Lower leg skin (tissue), 4 donors: ENCODE measurements around the gene SLC25A22. TPM values are rescaled to one million over a fixed set of nuclear protein-coding genes. Genes with fewer than 3 reads are reported as not detected.

Experiments used
- DNase-seq, 2 donors: peaks; one replicate each; pipeline ENCODE4 v3.0.0-alpha.2; 2019; ENCODE audit warnings: low spot score in 2 of 2
- H3K4me3 ChIP-seq: fragments of 200-600 bp; sonication (generic); 2 replicates; pipeline ENCODE4 v1.5.1; 2017; ENCODE audit warnings: mild to moderate bottlenecking, low read depth; ENCODE audit not compliant: poor library complexity, severe bottlenecking
- POLR2A ChIP-seq, 2 donors: fragments of 450-650 bp; IDR thresholded peaks; one replicate each; pipeline ENCODE4 v1.6.1; 2016 to 2017; ENCODE audit warnings: antibody characterized with exemption in 2 of 2, mild to moderate bottlenecking in 1 of 2, moderate library complexity in 1 of 2
- WGBS, 2 donors: methylation state at CpG; one replicate each; pipeline ENCODE4 v1.1.5; 2018; 5-methylcytosine and 5-hydroxymethylcytosine counted together
- intact Hi-C: fragments of 100-400 bp; cut with DNase I; formaldehyde crosslinking; loops from one replicate; pipeline ENCODE4 v1.15.0; 2023; ENCODE audit warnings: low total_unique reads
- total RNA-seq, 4 donors: library from RNA; depleted of rRNA; stranded (reverse); fragments of >200 nt; gene quantifications; one replicate each; pipeline ENCODE4 v1.1.0, GENCODE V29; 2016
- TF ChIP-seq, protein P1 (sequence below), 3 donors: fragments of 450-650 bp; IDR thresholded peaks; one replicate each; pipeline ENCODE4 v1.5.1; 2016; ENCODE audit warnings: antibody characterized with exemption in 3 of 3, mild to moderate bottlenecking in 3 of 3, moderate library complexity in 2 of 3

Gene SLC25A22
- total RNA-seq, 4 donors from 2014 or later, result 10.9 to 19.2 (median 14.8) TPM

GRCh38 chr11:839875-840617 is 42.0 kb upstream of the SLC25A22 start:
- TF ChIP-seq POLR2A (IDR thresholded peaks at IDR 0.05), result no peak
- TF ChIP-seq, protein P1, sequence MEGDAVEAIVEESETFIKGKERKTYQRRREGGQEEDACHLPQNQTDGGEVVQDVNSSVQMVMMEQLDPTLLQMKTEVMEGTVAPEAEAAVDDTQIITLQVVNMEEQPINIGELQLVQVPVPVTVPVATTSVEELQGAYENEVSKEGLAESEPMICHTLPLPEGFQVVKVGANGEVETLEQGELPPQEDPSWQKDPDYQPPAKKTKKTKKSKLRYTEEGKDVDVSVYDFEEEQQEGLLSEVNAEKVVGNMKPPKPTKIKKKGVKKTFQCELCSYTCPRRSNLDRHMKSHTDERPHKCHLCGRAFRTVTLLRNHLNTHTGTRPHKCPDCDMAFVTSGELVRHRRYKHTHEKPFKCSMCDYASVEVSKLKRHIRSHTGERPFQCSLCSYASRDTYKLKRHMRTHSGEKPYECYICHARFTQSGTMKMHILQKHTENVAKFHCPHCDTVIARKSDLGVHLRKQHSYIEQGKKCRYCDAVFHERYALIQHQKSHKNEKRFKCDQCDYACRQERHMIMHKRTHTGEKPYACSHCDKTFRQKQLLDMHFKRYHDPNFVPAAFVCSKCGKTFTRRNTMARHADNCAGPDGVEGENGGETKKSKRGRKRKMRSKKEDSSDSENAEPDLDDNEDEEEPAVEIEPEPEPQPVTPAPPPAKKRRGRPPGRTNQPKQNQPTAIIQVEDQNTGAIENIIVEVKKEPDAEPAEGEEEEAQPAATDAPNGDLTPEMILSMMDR (IDR thresholded peaks at IDR 0.05), result no peak
- WGBS, 2 donors, result 51 to 61% methylated on average over 10 to 24 of the region's 25 CpGs
- intact Hi-C loops, result loop anchor here (5.0 kb wide), 1 partner anchor 212 kb away; no protein-coding TSS in a partner anchor
- DNase-seq, result no peak
- H3K4me3 ChIP-seq, result no peak overlapping the region

DNA sequence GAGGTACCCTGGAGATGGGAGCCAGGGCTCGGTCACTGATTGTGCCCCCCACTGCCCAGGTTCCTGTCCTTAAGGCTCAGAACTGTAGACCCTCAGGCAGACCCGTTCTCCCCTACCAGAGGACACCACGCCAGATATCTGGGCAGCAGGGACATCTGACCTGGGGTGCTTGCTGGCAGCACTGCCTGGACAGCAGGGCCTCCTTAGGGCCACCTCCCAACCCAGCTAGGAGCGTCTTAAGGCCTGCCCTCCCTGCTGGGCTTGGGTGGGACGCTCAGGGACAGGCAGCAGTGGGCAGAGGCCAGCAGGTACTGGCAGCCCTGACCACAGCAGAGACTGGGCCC is 41.2 kb upstream of the SLC25A22 start:
- no peak for DNase-seq
- TF ChIP-seq, protein P1 (IDR thresholded peaks at IDR 0.05), result no peak
- TF ChIP-seq POLR2A (IDR thresholded peaks at IDR 0.05), result no peak
- WGBS, 2 donors, result 71 to 79% methylated on average over 4 to 5 of the region's 5 CpGs
- intact Hi-C loops, result no loop called here
- no peak overlapping the region for H3K4me3 ChIP-seq

DNA sequence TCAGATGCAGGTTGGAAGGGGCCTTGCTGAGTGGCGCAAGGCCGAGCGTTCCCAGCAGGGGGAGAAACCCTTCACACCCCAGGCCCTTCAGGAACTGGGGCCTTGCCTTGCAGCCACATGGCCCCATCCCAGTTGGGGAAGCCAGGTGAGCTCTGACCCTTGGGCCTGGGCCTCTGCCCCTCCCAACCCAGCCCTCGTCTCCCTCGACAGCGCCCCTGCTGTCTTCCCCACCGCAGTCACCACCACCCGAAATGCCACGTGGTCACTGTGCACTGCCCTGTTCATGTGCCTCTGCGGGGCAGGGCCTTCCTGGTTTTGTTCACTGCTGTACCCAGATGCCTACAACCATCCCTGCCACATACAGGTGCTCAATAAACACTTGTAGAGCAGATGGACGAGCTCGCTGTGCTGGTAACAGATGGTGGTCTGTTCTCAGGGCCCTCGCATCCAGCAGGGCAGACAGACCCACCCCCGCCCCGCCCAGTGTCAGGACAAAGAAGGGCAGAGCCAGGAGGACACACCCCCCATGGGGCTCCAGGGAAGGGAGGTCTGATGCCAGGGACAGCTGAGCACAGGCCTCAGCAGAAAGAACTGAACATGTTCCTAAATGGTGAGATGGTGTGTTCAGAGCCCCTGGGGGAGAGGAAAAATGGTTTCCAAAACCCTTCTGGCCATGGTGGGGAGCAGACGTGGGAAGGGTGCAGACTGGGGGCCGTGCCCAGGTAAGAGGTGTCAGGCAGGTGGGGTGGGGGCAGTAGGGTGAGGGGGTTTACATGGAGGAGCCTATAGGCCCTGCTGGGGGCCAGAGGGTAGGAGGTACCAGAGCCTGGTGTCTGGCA is 40.6 kb upstream of the SLC25A22 start:
- intact Hi-C loops, result no loop called here
- 40 to 45% methylated on average over 17 of the region's 17 CpGs for WGBS, 2 donors
- H3K4me3 ChIP-seq, result no peak overlapping the region
- TF ChIP-seq POLR2A (IDR thresholded peaks at IDR 0.05), result no peak
- TF ChIP-seq, protein P1 (IDR thresholded peaks at IDR 0.05), result peak in 1 of 3 donors; percentile 13
- no peak for DNase-seq

- TF ChIP-seq, protein P1 (IDR thresholded peaks at IDR 0.05), result no peak
- no peak for TF ChIP-seq POLR2A (IDR thresholded peaks at IDR 0.05)
- 61 to 100% methylated on average over 1 to 5 of the region's 8 CpGs for WGBS, 2 donors
These were observed 39.9 kb upstream of the SLC25A22 start for GRCh38 chr11:837990-838307.

GRCh38 chr11:837189-837989 is 39.3 kb upstream of the SLC25A22 start:
- intact Hi-C loops, result no loop called here
- WGBS, 2 donors, result 83 to 88% methylated on average over 17 to 18 of the region's 22 CpGs
- H3K4me3 ChIP-seq, result no peak overlapping the region
- no peak for DNase-seq
- no peak for TF ChIP-seq POLR2A (IDR thresholded peaks at IDR 0.05)
- TF ChIP-seq, protein P1 (IDR thresholded peaks at IDR 0.05), result no peak

More at GRCh38 chr11:837990-838307, 39.9 kb upstream of the SLC25A22 start:
- H3K4me3 ChIP-seq, result no peak overlapping the region
- intact Hi-C loops, result no loop called here
- no peak for DNase-seq
